Activated CD8-positive, alpha-beta memory T cell treated with anti-CD3 and anti-CD28 coated beads for 1 hour (primary cell): Measurements from ENCODE around the gene TBC1D14.

ENCODE experiments used
- DNase-seq, 2 donors: peaks; one replicate each; pipeline ENCODE4 v3.0.0-alpha.2; 2020; ENCODE audit warnings: low read depth in 1 of 2; ENCODE audit errors: extremely low read depth in 1 of 2

Gene TBC1D14

GRCh38 chr4:7052923-7053715 is 143.5 kb downstream of the TBC1D14 start:
- DNase-seq: no peak

- DNase-seq: no peak
These were observed 144.7 kb downstream of the TBC1D14 start for GRCh38 chr4:7054106-7054880.

GRCh38 chr4:7055111-7055989 is 145.7 kb downstream of the TBC1D14 start:
- no peak for DNase-seq

- DNase-seq: no peak
These were observed 146.3 kb downstream of the TBC1D14 start for GRCh38 chr4:7055990-7056325.

- DNase-seq: no peak
These were observed 149.2 kb downstream of the TBC1D14 start for GRCh38 chr4:7058792-7059191.

- no peak for DNase-seq
These were observed 150.0 kb downstream of the TBC1D14 start for GRCh38 chr4:7059662-7060061.

GRCh38 chr4:7060346-7061150 is 150.9 kb downstream of the TBC1D14 start:
- DNase-seq: no peak

- DNase-seq: no peak
These were observed 152.2 kb downstream of the TBC1D14 start for GRCh38 chr4:7061815-7062214.

GRCh38 chr4:7062816-7063215 is 153.2 kb downstream of the TBC1D14 start:
- no peak for DNase-seq

- DNase-seq: no peak
These were observed 153.7 kb downstream of the TBC1D14 start for GRCh38 chr4:7063362-7063761.

- DNase-seq: no peak
These were observed 156.4 kb downstream of the TBC1D14 start for GRCh38 chr4:7066006-7066405.

GRCh38 chr4:7066493-7066892 is 156.9 kb downstream of the TBC1D14 start:
- DNase-seq: no peak

GRCh38 chr4:7067126-7067451 is 157.5 kb downstream of the TBC1D14 start:
- no peak for DNase-seq

- DNase-seq: peak in 1 of 2 donors; percentile 100
These were observed 158.0 kb downstream of the TBC1D14 start, which contains the start of gene GRPEL1 for GRCh38 chr4:7067452-7068278. GRPEL1 (minus strand) TSS chr4:7068064; CDS start chr4:7068032, 32 bp downstream.

GRCh38 chr4:7068279-7068842 is 158.7 kb downstream of the TBC1D14 start:
- DNase-seq: peak in 1 of 2 donors; percentile 98

- no peak for DNase-seq
These were observed 159.3 kb downstream of the TBC1D14 start for GRCh38 chr4:7068883-7069282.

GRCh38 chr4:7070729-7071511 is 161.3 kb downstream of the TBC1D14 start:
- peak; percentile 65 to 76 for DNase-seq

- no peak for DNase-seq
These were observed 163.4 kb downstream of the TBC1D14 start for GRCh38 chr4:7073059-7073458.
